Astrocyte (in vitro differentiated cells and primary cell): ENCODE measurements around the gene ADAMTS17. TPM values are rescaled to one million over a fixed set of nuclear protein-coding genes. Genes with fewer than 3 reads are reported as not detected.

Source experiments
- DNase-seq: peaks from one replicate; pipeline ENCODE4 v3.0.0-alpha.2; 2010; ENCODE audit warnings: low read depth
- FAIRE-seq: peaks from 2 replicates; lab custom pipeline; 2011; peaks lifted over from hg19 to GRCh38; lab: Jason Lieb, UNC
- H2AFZ ChIP-seq: 2 replicates; pipeline ENCODE4 v1.6.0; 2012; ENCODE audit warnings: low read depth, low read length, inconsistent platforms
- H3K27ac ChIP-seq: 2 replicates; pipeline ENCODE4 v1.5.1; 2011; ENCODE audit warnings: low read depth, low read length, inconsistent platforms
- H3K27me3 ChIP-seq: 2 replicates; pipeline ENCODE4 v1.6.0; 2011; ENCODE audit warnings: low read length, inconsistent platforms; ENCODE audit not compliant: insufficient read depth
- H3K36me3 ChIP-seq: 2 replicates; pipeline ENCODE4 v1.5.1; 2011; ENCODE audit warnings: low read length, inconsistent platforms; ENCODE audit not compliant: insufficient read depth
- H3K4me1 ChIP-seq: 2 replicates; pipeline ENCODE4 v1.5.1; 2011; ENCODE audit warnings: low read length, inconsistent platforms; ENCODE audit not compliant: insufficient read depth
- H3K4me2 ChIP-seq: 2 replicates; pipeline ENCODE4 v1.6.0; 2012; ENCODE audit warnings: low read length, inconsistent platforms
- H3K4me3 ChIP-seq: 2 replicates; pipeline ENCODE4 v1.5.1; 2011; ENCODE audit warnings: low read depth, mild to moderate bottlenecking, low read length, inconsistent platforms; ENCODE audit not compliant: insufficient read depth
- H3K79me2 ChIP-seq: 2 replicates; pipeline ENCODE4 v1.6.0; 2012; ENCODE audit warnings: mild to moderate bottlenecking, low read length, inconsistent platforms; ENCODE audit not compliant: insufficient read depth
- H3K9ac ChIP-seq: 2 replicates; pipeline ENCODE4 v1.6.0; 2012; ENCODE audit warnings: mild to moderate bottlenecking, low read length, inconsistent platforms
- H3K9me3 ChIP-seq: 2 replicates; pipeline ENCODE4 v1.5.1; 2012; ENCODE audit warnings: low read depth, mild to moderate bottlenecking, low read length, inconsistent platforms; ENCODE audit not compliant: insufficient read depth
- H4K20me1 ChIP-seq: 2 replicates; pipeline ENCODE4 v1.6.0; 2012; ENCODE audit warnings: low read length, inconsistent platforms; ENCODE audit not compliant: insufficient read depth
- H3K27ac Mint-ChIP-seq: one replicate; pipeline ENCODE4 v1.8.0; 2021; ENCODE audit warnings: mild to moderate bottlenecking, mixed read lengths; ENCODE audit not compliant: unreplicated experiment
- H3K27me3 Mint-ChIP-seq: one replicate; pipeline ENCODE4 v1.8.0; 2021; ENCODE audit warnings: low read depth, mixed read lengths; ENCODE audit not compliant: unreplicated experiment
- H3K36me3 Mint-ChIP-seq: one replicate; pipeline ENCODE4 v1.8.0; 2021; ENCODE audit warnings: low read depth, mixed read lengths; ENCODE audit not compliant: unreplicated experiment
- H3K4me1 Mint-ChIP-seq: one replicate; pipeline ENCODE4 v1.8.0; 2021; ENCODE audit warnings: low read depth, mixed read lengths; ENCODE audit not compliant: unreplicated experiment
- H3K4me3 Mint-ChIP-seq: one replicate; pipeline ENCODE4 v1.8.0; 2021; ENCODE audit warnings: mild to moderate bottlenecking, moderate library complexity, mixed read lengths; ENCODE audit not compliant: unreplicated experiment
- H3K9me3 Mint-ChIP-seq: one replicate; pipeline ENCODE4 v1.8.0; 2021; ENCODE audit warnings: mild to moderate bottlenecking, mixed read lengths; ENCODE audit not compliant: unreplicated experiment
- EZH2 ChIP-seq: IDR thresholded peaks from 2 replicates; pipeline ENCODE4 v1.6.1; 2012; ENCODE audit warnings: mild to moderate bottlenecking, low read length, inconsistent platforms; ENCODE audit not compliant: insufficient read depth
- total RNA-seq: library from RNA; stranded (reverse); gene quantifications from 2 replicates; pipeline ENCODE4 v1.2.1, GENCODE V29; 2021
- TF ChIP-seq, protein P1 (sequence below): IDR thresholded peaks from 2 replicates; pipeline ENCODE4 v1.5.1; 2011; ENCODE audit warnings: low read depth, mild to moderate bottlenecking, inconsistent platforms, low read length, moderate library complexity; ENCODE audit not compliant: insufficient read depth

ADAMTS17 gene
- total RNA-seq, 1 donor from 2014 or later, result 0.27 TPM

DNA sequence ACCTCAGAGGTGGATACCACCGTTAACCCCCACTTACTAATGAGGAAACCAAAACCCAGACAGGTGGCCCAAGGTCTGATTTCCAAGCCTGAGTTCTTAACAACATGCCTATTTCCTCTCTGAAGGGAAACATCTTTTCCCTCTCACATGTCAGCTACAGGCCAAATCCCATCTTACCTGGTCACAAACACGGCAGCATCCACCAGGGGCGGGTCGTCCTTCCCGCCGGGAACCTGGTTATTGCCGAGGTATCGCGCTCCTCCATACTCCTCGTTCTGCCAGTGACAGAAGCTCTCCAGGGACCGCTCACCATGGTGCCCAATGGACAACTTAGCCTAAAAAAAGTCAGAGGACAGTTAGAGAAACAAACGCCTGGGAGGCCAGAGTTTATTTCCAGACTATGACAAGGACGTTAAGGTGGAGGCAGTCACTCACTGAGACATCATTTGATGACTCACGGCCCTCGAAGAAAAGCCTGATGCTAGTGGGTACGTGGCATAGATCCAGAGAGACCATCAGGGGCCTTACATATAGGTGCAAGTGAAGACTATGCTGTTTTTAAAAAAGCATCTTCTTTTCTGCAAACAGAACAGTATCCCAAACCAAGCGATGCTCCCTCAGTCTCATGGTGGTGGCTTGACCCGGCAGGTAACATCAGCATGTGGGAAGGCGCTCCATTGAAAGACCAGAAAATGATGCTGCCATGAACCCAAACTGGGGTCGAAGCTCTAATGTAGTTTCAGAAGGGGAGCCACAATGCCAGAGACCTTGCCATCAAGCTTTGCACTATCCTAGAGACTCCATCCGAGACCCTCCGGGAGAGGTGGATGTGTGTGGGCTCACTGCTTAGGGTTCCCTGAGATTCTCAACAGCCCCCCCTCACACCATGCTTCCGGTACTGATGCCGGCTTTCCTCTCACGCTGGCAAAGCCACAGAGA lies 80.2 kb downstream of the ADAMTS17 start:
- Histone ChIP-seq H3K4me2 (no peak overlapping the region), H3K27ac (no peak overlapping the region), H3K27me3 (no peaks in the 10 kb centered on the region), H3K9ac (no peak overlapping the region), H2AFZ (no peak overlapping the region), H3K36me3 (no peaks in the 10 kb centered on the region), H4K20me1 (no peaks in the 10 kb centered on the region), H3K9me3 (no peaks in the 10 kb centered on the region), H3K4me3 (no peak overlapping the region), H3K4me1 (no peaks in the 10 kb centered on the region), H3K79me2 (no peaks in the 10 kb centered on the region)
- TF ChIP-seq, protein P1, sequence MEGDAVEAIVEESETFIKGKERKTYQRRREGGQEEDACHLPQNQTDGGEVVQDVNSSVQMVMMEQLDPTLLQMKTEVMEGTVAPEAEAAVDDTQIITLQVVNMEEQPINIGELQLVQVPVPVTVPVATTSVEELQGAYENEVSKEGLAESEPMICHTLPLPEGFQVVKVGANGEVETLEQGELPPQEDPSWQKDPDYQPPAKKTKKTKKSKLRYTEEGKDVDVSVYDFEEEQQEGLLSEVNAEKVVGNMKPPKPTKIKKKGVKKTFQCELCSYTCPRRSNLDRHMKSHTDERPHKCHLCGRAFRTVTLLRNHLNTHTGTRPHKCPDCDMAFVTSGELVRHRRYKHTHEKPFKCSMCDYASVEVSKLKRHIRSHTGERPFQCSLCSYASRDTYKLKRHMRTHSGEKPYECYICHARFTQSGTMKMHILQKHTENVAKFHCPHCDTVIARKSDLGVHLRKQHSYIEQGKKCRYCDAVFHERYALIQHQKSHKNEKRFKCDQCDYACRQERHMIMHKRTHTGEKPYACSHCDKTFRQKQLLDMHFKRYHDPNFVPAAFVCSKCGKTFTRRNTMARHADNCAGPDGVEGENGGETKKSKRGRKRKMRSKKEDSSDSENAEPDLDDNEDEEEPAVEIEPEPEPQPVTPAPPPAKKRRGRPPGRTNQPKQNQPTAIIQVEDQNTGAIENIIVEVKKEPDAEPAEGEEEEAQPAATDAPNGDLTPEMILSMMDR, result no peak
- TF ChIP-seq EZH2, result no peak
- DNase-seq (no peak), FAIRE-seq (no peak)
- no peak overlapping the region for H3K4me3 Mint-ChIP-seq
- no peaks in the 10 kb centered on the region for H3K36me3 Mint-ChIP-seq
- peaks cover 3% of the 10 kb centered on the region for H3K4me1 Mint-ChIP-seq
- H3K27me3 Mint-ChIP-seq, result peaks cover 26% of the 10 kb centered on the region
- H3K27ac Mint-ChIP-seq, result no peak overlapping the region
- H3K9me3 Mint-ChIP-seq, result peaks cover 5% of the 10 kb centered on the region

DNA sequence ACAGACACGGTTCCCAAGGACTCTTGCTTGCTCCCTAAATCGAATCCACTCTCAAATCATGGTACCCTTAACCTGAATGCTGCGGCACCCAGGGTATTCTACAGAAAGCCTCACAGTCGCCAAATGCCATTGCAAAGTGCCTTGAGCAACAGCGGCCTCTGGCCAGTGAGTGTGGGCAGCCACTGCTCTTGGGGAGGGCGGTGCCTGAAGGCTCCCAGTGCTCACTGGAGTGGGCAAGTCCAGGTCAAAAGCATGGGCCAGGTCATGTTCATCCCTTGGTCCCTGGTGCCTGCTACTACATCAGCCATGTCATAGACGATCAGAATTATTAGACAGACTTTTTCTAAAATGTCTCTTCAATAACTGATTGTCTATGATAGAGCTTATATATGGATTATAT lies 82.5 kb downstream of the ADAMTS17 start:
- H4K20me1 ChIP-seq, result no peaks in the 10 kb centered on the region
- H3K27me3 ChIP-seq, result no peaks in the 10 kb centered on the region
- Mint-ChIP-seq H3K36me3 (no peaks in the 10 kb centered on the region), H3K4me1 (peaks cover 3% of the 10 kb centered on the region), H3K27me3 (peaks cover 13% of the 10 kb centered on the region), H3K9me3 (peaks cover 5% of the 10 kb centered on the region), H3K4me3 (no peak overlapping the region), H3K27ac (no peak overlapping the region)
- H3K4me2 ChIP-seq, result no peak overlapping the region
- no peak overlapping the region for H2AFZ ChIP-seq
- DNase-seq, result no peak
- FAIRE-seq, result no peak
- no peak overlapping the region for H3K9ac ChIP-seq
- H3K27ac ChIP-seq, result no peak overlapping the region
- H3K36me3 ChIP-seq, result no peaks in the 10 kb centered on the region
- TF ChIP-seq, protein P1, result no peak
- TF ChIP-seq EZH2, result no peak
- no peaks in the 10 kb centered on the region for H3K9me3 ChIP-seq
- H3K79me2 ChIP-seq, result no peaks in the 10 kb centered on the region
- H3K4me3 ChIP-seq, result no peak overlapping the region
- H3K4me1 ChIP-seq, result no peaks in the 10 kb centered on the region
